AG04449 (cell line): ENCODE results near the gene RHOT2.

Experiments used
- CTCF ChIA-PET: fragments of 350-600 bp; formaldehyde crosslinking; extraction: SDS; loops from one replicate; lab custom pipeline; 2021; ENCODE audit warnings: antibody characterized with exemption; lab: Yijun Ruan, JAX
- POLR2A ChIA-PET: fragments of 400-600, 350-600 bp; formaldehyde crosslinking; extraction: SDS; loops from one replicate; lab custom pipeline; 2020; ENCODE audit warnings: antibody characterized with exemption, inconsistent platforms; lab: Yijun Ruan, JAX
- DNase-seq: peaks from one replicate; pipeline ENCODE4 v3.0.0-alpha.2; 2010; ENCODE audit warnings: low read depth, low spot score
- H3K4me3 ChIP-seq: 2 replicates; pipeline ENCODE4 v1.5.1; 2011; ENCODE audit warnings: low read depth, mild to moderate bottlenecking, control low read depth, low read length
- CTCF ChIP-seq: IDR thresholded peaks from one replicate; pipeline ENCODE4 v1.5.1; 2011; ENCODE audit warnings: mild to moderate bottlenecking, moderate library complexity, low read length, control low read depth, inconsistent platforms; ENCODE audit not compliant: insufficient read depth; ENCODE audit errors: missing control alignments

Gene RHOT2

GRCh38 chr16:645852-646678 lies 21.9 kb upstream of the RHOT2 start:
- TF ChIP-seq CTCF = no peak
- POLR2A ChIA-PET = no interaction called here
- no peak for DNase-seq
- no peak overlapping the region for H3K4me3 ChIP-seq
- CTCF ChIA-PET = interaction anchor here (2.7 kb wide), 1 partner anchor 22 kb away, joined by 8 read pairs; the partner anchor contains the start of gene RHOT2

GRCh38 chr16:646679-647172 lies 21.2 kb upstream of the RHOT2 start:
- TF ChIP-seq CTCF = no peak
- no peak for DNase-seq
- POLR2A ChIA-PET = no interaction called here
- no peak overlapping the region for H3K4me3 ChIP-seq
- CTCF ChIA-PET = no interaction called here

GRCh38 chr16:647173-647902 lies 20.6 kb upstream of the RHOT2 start:
- ChIA-PET POLR2A (interaction anchor here (0.8 kb wide), 1 partner anchor 11 kb away, joined by 3 read pairs; the partner anchor contains the start of gene METTL26), CTCF (interaction anchor here (1.3 to 1.9 kb wide), 4 partner anchors 9 to 20 kb away, joined by 5 to 8 read pairs (median 7); partner anchors contain the start of gene RHOT2)
- no peak overlapping the region for H3K4me3 ChIP-seq
- no peak for TF ChIP-seq CTCF
- DNase-seq = no peak

- TF ChIP-seq CTCF = peak; percentile 62
- POLR2A ChIA-PET = interaction anchor here (0.8 kb wide), 1 partner anchor 12 kb away, joined by 3 read pairs; the partner anchor contains the start of gene METTL26
- H3K4me3 ChIP-seq = peak overlapping the region; percentile 74
- CTCF ChIA-PET = interaction anchor here (0.9 to 1.9 kb wide), 5 partner anchors 10 to 62 kb away, joined by 4 to 8 read pairs (median 6); partner anchors contain the start of gene RHOT2
- no peak for DNase-seq
Measured at GRCh38 chr16:648071-648780, 19.7 kb upstream of the RHOT2 start.

GRCh38 chr16:648781-649589 lies 18.9 kb upstream of the RHOT2 start, which contains the start of gene WDR90:
WDR90 (plus strand) TSS chr16:649365; CDS start chr16:649417, 52 bp downstream.
- POLR2A ChIA-PET = interaction anchor here (0.7 to 1.1 kb wide), 3 partner anchors 12 to 32 kb away, joined by 3 read pairs; no protein-coding TSS in a partner anchor

More at GRCh38 chr16:648781-649589, 18.9 kb upstream of the RHOT2 start, which contains the start of gene WDR90:
- no peak for TF ChIP-seq CTCF
- peak; percentile 28 for DNase-seq
- H3K4me3 ChIP-seq = peak within 1 kb of the TSS; percentile 74
- CTCF ChIA-PET = interaction anchor here (0.8 to 2.1 kb wide), 8 partner anchors 10 to 62 kb away, joined by 3 to 11 read pairs (median 7); partner anchors contain the start of gene RHOT2
